Gastroesophageal sphincter (tissue), 4 donors: ENCODE results near the gene ZSCAN29. TPM values are rescaled to one million over a fixed set of nuclear protein-coding genes. Genes with fewer than 3 reads are reported as not detected.

Source experiments
- ATAC-seq: fragments of 150-250 bp; one replicate; pipeline ENCODE4 v1.9.1; 2016; ENCODE audit warnings: mild to moderate bottlenecking, moderate library complexity
- H3K27ac ChIP-seq, 4 donors: fragments of 200-600 bp; sonication (generic) in 3 of 4; 1 replicate in 3 of 4; 2 replicates in 1 of 4; pipeline ENCODE4 v1.5.1; 2016 to 2019
- H3K27me3 ChIP-seq: fragments of 200-600 bp; sonication (generic); one replicate; pipeline ENCODE4 v1.5.1; 2019
- H3K36me3 ChIP-seq, 2 donors: fragments of 200-600 bp; sonication (generic); one replicate each; pipeline ENCODE4 v1.5.1; 2019; ENCODE audit warnings: control low read depth in 1 of 2
- H3K4me1 ChIP-seq, 3 donors: fragments of 200-600 bp; sonication (generic); 1 replicate in 2 of 3; 2 replicates in 1 of 3; pipeline ENCODE4 v1.5.1; 2016 to 2019; ENCODE audit warnings: control low read depth in 2 of 3
- H3K4me3 ChIP-seq, 2 donors: fragments of 200-600 bp; sonication (generic); one replicate each; pipeline ENCODE4 v1.5.1; 2019; ENCODE audit warnings: mild to moderate bottlenecking in 1 of 2, moderate library complexity in 1 of 2
- H3K9me3 ChIP-seq, 3 donors: fragments of 200-600 bp; sonication (generic); one replicate each; pipeline ENCODE4 v1.5.1; 2017 to 2019; ENCODE audit warnings: control low read depth in 2 of 3
- EP300 ChIP-seq: sonication (generic); formaldehyde crosslinking; IDR thresholded peaks from one replicate; pipeline ENCODE4 v1.6.1; 2017; ENCODE audit warnings: antibody characterized with exemption, mild to moderate bottlenecking
- POLR2A ChIP-seq, 2 donors: fragments of 450-650 bp; IDR thresholded peaks; one replicate each; pipeline ENCODE4 v1.6.1; 2017; ENCODE audit warnings: antibody characterized with exemption in 2 of 2, mild to moderate bottlenecking in 2 of 2, moderate library complexity in 1 of 2
- POLR2AphosphoS5 ChIP-seq: sonication (generic); formaldehyde crosslinking; IDR thresholded peaks from one replicate; pipeline ENCODE4 v1.6.1; 2017; ENCODE audit warnings: antibody characterized with exemption
- WGBS, 2 donors: methylation state at CpG; one replicate each; pipeline ENCODE4 v1.1.5; 2018; ENCODE audit warnings: low coverage in 1 of 2; 5-methylcytosine and 5-hydroxymethylcytosine counted together
- total RNA-seq, 4 donors: library from RNA; depleted of rRNA; stranded (reverse); fragments of >200 nt; gene quantifications; one replicate each; pipeline ENCODE4 v1.1.0, GENCODE V29; 2016
- TF ChIP-seq, protein P1 (sequence below), 4 experiments: fragments of 200-600 bp in 2 of 4; fragments of 450-650 bp in 2 of 4; sonication (generic) in 1 of 4; IDR thresholded peaks; one replicate each; pipeline ENCODE4 v1.5.1; 2017 to 2019; ENCODE audit warnings: antibody characterized with exemption in 4 of 4, mild to moderate bottlenecking in 2 of 4, moderate library complexity in 2 of 4

ZSCAN29 gene
- total RNA-seq, 4 donors from 2014 or later = 18.0 to 30.7 (median 22.3) TPM

DNA sequence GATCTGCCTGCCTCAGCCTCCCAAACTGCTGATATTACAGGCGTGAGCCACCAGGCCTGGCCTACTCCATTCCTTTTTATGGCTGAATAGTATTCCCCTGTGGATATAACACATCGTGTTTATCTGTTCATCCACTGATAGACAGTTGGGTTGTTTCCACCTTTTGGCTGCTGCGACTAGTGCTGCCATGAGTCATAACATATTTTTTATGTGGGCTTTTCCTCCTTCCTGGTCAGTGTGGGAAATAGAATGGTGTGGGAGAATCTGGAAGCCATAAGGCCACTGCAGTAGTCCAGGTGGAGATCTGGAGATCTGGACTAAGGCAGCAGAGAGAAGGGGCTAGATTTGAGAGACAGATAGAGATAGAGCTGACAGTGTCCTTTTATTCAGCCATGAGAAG is 56.7 kb downstream of the ZSCAN29 start:
- H3K4me3 ChIP-seq = no peak overlapping the region
- peaks cover 0 to 7% (median 0%) of the 10 kb centered on the region in 3 donors for H3K4me1 ChIP-seq
- H3K9me3 ChIP-seq = no peaks in the 10 kb centered on the region
- H3K27ac ChIP-seq = peak overlapping the region in 2 of 4 donors; percentile 19 to 45
- no peak for ATAC-seq
- 57 to 83% methylated on average over 2 to 3 of the region's 3 CpGs for WGBS, 2 donors
- H3K36me3 ChIP-seq = no peaks in the 10 kb centered on the region
- peaks cover 41% of the 10 kb centered on the region for H3K27me3 ChIP-seq
- TF ChIP-seq POLR2AphosphoS5 = no peak
- no peak for TF ChIP-seq POLR2A (IDR thresholded peaks at IDR 0.05)
- no peak for TF ChIP-seq EP300
- TF ChIP-seq, protein P1, sequence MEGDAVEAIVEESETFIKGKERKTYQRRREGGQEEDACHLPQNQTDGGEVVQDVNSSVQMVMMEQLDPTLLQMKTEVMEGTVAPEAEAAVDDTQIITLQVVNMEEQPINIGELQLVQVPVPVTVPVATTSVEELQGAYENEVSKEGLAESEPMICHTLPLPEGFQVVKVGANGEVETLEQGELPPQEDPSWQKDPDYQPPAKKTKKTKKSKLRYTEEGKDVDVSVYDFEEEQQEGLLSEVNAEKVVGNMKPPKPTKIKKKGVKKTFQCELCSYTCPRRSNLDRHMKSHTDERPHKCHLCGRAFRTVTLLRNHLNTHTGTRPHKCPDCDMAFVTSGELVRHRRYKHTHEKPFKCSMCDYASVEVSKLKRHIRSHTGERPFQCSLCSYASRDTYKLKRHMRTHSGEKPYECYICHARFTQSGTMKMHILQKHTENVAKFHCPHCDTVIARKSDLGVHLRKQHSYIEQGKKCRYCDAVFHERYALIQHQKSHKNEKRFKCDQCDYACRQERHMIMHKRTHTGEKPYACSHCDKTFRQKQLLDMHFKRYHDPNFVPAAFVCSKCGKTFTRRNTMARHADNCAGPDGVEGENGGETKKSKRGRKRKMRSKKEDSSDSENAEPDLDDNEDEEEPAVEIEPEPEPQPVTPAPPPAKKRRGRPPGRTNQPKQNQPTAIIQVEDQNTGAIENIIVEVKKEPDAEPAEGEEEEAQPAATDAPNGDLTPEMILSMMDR (IDR thresholded peaks at IDR 0.05) = no peak

DNA sequence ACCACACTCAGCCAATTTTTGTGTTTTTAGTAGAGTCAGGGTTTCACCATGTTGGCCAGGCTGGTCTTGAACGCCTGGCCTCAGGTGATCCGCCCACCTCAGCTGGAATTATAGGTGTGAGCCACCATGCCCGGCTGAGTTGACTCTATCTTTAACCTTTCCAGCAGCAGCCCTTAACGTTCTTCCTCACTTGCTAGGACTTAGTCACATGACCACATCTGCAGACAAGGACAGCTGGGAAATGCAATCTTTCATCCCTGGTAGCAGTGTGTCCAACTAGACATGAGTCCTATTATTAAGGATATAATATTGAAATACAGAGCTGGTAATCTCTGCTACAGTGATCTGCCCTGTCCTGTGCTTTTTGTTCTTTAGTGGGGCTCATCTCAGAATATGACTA is 58.5 kb downstream of the ZSCAN29 start:
- 49 to 59% methylated on average over 4 of the region's 4 CpGs for WGBS, 2 donors
- ATAC-seq = no peak
- TF ChIP-seq POLR2A (IDR thresholded peaks at IDR 0.05) (no peak), EP300 (no peak), POLR2AphosphoS5 (no peak)
- TF ChIP-seq, protein P1 (IDR thresholded peaks at IDR 0.05) = no peak
- Histone ChIP-seq H3K27me3 (peaks cover 55% of the 10 kb centered on the region), H3K4me3 (no peak overlapping the region), H3K9me3 (no peaks in the 10 kb centered on the region), H3K27ac (no peak overlapping the region), H3K4me1 (peaks cover 0 to 7% (median 0%) of the 10 kb centered on the region in 3 donors), H3K36me3 (no peaks in the 10 kb centered on the region)

Other genes starting within 250 kb of the ZSCAN29 start
- 10 to 100 TPM; 11.5 to 25.2 (median 22.9) TPM for gene TMEM62, start 237.5 kb downstream of the ZSCAN29 start, total RNA-seq
- 10 to 100 TPM; 43.0 to 70.9 (median 54.1) TPM for gene CCNDBP1, start 185.6 kb downstream of the ZSCAN29 start, total RNA-seq
- gene EPB42, start 150.0 kb downstream of the ZSCAN29 start, total RNA-seq = under 1 TPM in 2 of 4 donors, not detected in 2; 0.12 to 0.40 TPM
- gene TGM5, start 104.1 kb downstream of the ZSCAN29 start, total RNA-seq = 1 to 10 TPM in 1 of 4 donors, under 1 TPM in 2, not detected in 1; 0.31 to 1.3 (median 0.58) TPM
- gene TGM7, start 68.8 kb downstream of the ZSCAN29 start, total RNA-seq = not detected
- gene LCMT2, start 40.5 kb downstream of the ZSCAN29 start, total RNA-seq = 1 to 10 TPM; 5.4 to 9.5 (median 6.4) TPM
- gene TUBGCP4, start 58 bp upstream of the ZSCAN29 start, total RNA-seq = 10 to 100 TPM; 11.3 to 26.0 (median 14.2) TPM
- gene TP53BP1, start 122.1 kb upstream of the ZSCAN29 start, total RNA-seq = 10 to 100 TPM; 21.8 to 40.2 (median 33.5) TPM
- gene MAP1A, start 146.6 kb upstream of the ZSCAN29 start, total RNA-seq = 10 to 100 TPM; 28.9 to 59.1 (median 35.1) TPM
- 10 to 100 TPM; 16.7 to 44.7 (median 22.1) TPM for gene PPIP5K1, start 219.2 kb upstream of the ZSCAN29 start, total RNA-seq
- 1 to 10 TPM in 2 of 4 donors, not detected in 2; 6.4 to 7.8 TPM for gene CKMT1B, start 223.0 kb upstream of the ZSCAN29 start, total RNA-seq
- under 1 TPM in 1 of 4 donors, not detected in 3; 0.40 TPM for gene STRC, start 247.8 kb upstream of the ZSCAN29 start, total RNA-seq